ENCODE data around the gene ATP11C.
"Not testable (repeated sequence)": the region's sequence is repeated elsewhere in the genome, so short reads cannot be mapped to it uniquely, and the experiment has no call there.

ATP11C gene

DNA sequence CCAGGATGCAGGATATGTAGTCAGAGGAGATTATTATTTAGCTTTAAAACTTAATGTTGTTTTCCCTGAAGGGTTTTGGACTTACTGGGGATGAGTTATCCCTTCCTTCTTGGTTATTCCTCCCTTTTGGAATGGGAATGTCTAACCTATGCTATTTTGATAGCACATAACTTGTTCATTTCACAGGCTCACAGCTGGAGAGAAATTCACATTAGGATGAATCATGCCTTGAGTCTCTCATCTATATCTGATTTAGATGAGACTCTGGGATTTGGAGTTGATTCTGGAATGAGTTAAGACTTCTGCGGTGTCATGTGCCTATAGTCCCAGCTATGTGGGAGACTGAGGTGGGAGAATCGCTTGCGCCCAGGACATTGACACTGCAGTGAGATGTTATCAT lies 81.1 kb downstream of the ATP11C start:
- no peak for DNase-seq (ENCODE audit: low read depth)

DNA sequence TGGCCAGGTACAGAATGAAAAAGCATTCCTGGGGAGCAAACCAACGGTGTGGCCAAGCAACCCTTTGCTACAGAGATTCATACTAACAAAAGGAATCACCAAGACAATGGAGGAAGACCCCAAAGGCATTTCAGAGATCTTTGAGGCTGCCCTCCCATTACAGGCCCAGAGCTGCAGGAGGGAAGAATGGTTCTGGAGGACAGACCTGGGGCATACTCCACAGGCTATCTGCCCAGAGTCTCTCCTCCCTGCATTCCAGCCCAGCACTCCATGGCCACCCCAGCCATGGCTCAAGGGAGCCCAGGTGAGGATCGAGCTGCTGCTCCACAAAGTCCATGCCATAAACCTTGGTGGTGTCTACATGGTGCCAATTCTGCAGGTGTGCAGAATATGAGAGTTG lies 81.9 kb downstream of the ATP11C start:
- DNase-seq (ENCODE audit: low read depth): no peak

DNA sequence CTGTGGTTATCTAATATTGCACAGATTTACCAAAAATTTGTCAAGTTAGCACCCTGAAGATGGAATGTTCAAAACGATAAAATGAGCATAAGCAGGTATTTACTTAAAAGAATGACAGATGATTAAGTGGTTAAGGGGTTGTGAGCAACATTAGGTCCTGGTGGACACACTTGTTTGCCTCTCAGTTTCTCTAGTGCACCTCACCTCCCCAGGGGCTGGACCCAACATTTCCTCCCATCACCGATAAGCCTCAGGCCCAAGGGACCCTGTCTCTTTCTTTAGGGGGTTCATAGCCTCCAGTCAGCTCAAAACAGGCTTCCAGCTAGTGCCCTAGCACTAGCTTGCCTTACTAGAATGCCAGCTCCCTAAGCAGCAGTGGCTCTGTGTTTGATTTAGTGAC lies 88.0 kb downstream of the ATP11C start:
- DNase-seq (ENCODE audit: low read depth): no peak

DNA sequence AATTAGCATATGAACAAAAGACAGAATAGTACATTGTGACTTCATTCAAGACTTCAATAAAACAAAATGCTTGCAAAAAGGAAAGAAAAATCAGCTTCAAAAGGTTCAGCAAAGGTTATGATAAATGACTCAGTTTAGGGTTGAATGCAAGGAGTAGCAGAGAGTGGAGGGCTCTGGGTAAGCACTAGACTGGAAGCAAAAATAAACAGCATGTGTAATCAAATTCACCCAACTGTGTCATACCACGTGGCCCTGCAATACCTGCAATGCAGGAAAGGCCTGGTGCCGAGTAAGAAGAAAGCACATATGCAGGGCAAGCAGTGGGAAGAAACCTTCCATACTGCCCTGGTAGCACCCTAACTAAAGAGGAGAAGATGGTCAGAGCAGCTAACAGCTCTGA lies 88.7 kb downstream of the ATP11C start:
- DNase-seq (ENCODE audit: low read depth): no peak

DNA sequence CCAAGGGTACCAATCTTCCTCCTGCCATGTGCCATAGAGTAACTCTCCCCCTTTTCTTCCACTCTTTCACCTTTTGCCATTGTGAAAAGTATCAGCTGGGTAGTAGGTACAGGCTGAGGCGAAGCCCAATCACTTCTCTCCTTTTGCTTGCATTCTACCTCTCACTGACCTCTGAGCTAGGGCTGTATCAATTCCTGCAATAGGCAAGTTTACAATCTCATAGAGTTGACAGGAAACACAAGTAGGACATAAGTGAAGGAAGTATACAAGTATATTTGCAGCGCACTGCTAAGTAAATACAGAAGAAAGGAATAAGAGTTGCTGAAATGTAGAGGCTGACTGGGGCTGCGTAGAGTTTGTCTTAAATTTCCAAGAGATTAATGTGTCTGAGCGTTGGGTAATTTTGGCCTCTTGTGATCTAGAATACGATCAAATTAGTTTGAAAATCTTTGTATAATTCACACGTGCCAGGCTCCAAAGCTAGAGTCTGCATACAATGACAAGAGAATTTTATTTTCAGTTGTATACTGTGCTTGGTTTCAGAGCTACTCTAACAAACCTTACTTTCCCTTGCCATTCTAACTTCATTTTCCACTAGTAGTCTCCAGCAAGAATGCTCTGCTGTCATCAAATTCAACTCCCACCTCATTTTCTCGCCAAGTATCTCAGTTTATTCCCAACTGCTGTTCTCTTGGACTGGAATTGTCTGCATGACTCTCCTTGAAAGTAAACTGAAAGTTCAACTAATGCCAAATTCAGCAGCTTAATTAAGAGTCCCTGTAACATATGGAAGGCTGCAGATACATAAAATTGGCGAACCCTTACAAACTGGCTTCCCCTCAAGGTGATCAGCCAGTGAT lies 90.3 kb downstream of the ATP11C start:
- no peak for DNase-seq (ENCODE audit: low read depth)

DNA sequence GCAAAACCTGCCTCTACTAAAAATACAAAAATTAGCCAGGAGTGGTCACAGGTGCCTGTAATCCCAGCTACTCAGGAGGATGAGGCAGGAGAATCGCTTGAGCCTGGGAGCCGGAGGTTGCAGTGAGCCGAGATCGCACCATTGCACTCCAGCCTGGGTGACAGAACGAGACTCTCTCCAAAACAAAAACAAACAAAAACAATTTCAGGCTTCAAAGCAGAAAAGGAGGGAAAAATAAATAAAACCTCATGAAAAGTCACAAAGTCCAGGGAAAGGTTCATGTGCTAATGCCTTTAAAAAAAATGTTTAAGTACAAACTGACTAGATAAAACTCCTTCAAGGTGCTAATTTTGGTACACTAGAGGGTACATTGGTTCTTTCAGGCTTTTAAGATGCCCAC lies 96.5 kb downstream of the ATP11C start:
- not testable (repeated sequence) for DNase-seq (ENCODE audit: low read depth)

DNA sequence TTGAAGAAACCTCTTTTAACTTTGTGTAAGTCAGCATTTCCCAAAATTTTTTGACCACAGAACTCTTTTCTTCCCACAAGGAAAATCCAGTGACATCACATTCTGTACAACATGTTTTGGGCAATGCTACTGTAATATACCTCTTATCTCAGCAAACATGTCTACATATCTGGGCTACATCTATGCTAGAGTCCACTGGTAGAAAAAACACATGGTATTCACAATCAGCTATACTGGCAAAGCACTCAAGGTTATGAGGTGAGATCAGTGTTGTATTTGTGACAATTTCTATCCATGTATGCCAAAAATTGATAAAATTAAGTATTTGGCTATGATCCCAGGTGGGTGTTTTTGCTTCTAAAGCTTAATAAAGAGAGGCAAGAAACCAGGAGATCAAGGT lies 98.0 kb downstream of the ATP11C start:
- DNase-seq (ENCODE audit: low read depth): no peak

DNA sequence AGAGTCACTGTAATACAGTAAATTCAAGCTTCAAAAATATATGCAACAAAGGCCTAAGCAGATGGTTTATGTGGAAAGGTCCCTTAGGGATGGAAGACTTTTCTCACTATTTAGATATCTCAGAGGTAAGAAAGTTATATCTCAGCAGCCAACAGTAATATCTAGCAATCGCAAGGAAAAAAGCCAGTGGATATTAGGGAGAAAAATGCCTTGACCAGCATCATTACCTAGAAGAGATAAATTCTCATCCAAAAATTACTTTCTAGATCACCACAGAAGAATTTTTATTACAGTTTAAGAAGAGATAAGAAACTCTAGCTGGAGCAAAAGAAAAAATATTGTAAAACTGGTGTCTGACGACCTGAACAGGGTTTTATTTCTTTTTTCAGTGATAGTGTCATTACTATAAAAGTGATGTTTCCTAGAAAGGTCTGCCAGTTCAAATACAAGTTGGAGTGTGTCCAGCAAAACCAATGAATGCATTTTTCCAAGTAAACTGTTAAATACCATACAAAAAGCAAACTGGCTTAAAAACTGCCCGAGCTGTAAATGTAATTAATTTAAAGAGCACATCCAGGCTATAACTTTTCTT lies 100.0 kb downstream of the ATP11C start:
- no peak for DNase-seq (ENCODE audit: low read depth)

DNA sequence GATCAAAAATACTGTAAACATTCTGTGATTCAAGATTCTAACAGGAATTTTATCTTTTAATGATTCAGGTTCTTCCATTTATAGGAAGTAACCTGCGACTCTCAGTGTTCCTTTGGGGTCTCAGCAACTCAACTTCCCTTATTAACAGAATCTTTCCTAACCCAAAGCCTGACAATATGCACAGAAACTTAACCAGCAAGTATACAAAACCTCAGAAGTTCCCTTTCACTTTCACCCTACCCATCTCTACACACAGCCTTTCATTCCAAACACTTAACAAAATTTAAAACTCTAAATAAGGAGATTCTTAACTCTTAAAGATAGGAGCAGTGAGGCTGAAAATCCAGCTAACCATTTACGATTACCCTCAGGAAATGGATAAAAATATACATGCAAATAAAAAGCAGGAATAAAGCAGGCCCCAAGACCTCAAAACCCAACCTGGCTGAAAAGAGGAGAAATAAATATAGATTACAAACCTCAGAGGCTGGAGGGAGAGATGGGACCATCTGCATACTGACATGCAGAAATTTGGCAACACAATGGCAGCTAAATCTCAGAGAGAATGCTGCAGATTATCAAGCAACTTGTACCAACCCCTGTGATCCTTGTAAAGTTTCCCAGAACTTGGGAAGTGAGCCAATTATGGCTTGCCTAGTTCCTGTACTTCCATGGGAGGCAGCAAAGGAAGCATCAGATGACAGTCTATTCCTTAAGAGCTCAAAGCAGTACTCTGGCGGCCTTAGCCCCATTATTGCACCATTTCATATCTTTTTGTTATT lies 101.0 kb downstream of the ATP11C start:
- no peak for DNase-seq (ENCODE audit: low read depth)

DNA sequence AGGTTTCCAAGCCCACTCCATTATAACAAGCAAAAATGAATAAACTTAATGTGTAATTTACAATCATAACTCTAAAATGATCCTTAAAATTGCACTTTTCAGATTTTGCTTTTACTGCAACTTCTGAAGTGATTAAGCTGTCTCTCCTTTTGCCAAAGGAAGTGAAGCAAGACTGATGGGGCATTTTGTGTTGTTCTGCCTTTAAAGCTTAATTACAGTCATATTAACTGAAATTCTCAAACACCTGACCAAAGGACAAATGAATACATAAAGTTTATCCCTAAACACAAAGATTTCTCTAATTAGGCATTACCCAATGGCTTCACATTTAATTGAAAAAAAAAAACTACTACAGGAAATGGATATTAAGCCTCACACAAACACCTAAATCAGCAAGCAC lies 101.8 kb downstream of the ATP11C start:
- DNase-seq (ENCODE audit: low read depth): no peak

DNA sequence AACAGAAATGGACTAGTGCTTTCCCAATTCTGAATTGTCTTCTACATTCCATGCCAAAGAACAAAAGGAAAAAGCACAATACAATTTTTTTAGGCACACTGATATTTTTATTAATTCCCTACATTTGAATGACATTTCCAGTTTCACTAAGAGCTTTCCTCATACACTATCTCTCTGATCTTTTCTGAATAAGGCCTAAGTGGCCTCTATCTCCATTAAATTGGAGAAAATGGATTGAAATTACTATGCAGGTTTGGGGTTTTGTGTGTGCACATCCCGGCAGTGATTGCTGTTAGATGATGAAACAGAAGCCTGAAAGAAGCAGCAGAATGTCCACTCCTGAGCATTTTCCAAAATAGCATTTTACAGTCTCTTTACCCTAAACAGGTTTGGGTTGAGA lies 104.0 kb downstream of the ATP11C start:
- DNase-seq (ENCODE audit: low read depth): no peak

DNA sequence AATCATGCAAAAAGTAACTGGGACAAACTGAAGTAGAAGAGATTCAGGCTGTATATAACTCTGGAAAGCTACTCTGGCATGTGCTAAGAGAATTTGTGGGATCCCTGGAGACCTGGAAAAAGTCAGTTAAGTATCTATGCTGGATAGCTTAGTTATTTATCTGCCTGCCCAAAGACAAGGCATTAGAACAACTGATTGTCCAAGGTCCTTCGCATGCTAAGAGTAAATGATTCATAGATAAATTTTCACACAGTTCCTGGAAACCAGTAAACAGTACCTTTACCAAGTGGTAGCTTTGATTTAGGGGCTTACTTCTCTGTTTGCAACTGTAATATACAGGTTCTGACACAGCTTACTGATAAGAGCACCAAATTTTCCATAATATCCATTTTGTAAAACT lies 104.8 kb downstream of the ATP11C start:
- DNase-seq (ENCODE audit: low read depth): no peak

DNA sequence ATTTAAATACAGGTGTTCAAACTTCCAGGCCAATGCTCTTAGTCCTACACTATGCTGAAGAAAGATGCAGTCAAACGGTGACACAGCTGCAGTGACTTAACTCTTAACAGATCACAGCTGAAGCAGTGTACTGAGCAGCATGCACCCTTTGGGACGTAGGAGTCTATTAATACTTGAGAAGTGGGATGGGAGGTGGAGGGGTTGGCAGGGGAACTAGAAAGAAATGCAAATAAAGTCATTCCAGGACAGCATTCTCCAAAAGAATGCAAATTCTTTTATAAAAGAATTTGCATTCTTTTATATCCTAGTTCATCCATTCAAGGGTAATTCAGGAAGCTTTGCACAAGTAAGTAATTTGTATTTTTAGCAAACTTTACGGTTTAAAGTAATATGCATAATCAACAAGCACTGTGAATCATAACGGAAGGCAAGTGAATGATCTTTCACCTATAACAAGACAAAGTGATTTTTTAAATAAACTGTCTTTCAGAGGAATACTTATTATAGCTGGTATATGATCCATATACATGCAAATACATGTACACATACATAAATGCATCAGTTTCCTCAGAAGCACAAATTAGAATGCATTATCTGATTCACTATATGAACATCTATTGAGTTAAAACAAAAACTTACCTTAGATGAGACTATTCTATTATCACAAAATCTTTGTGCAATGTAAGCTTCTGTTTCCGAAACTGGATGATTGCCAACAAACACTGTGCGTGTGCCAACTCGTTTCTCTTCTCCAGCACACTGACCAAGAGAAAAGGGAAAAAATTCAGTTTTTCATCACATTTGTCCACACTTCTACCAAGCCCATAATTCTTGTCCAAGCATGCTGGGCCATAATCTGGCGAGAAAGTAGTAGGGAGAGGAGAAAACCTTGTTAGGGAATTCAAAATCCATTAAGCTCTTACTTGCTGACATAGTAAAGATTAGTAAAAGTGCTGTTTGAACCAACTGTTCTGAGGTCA lies 106.5 kb downstream of the ATP11C start:
- DNase-seq (ENCODE audit: low read depth): no peak

DNA sequence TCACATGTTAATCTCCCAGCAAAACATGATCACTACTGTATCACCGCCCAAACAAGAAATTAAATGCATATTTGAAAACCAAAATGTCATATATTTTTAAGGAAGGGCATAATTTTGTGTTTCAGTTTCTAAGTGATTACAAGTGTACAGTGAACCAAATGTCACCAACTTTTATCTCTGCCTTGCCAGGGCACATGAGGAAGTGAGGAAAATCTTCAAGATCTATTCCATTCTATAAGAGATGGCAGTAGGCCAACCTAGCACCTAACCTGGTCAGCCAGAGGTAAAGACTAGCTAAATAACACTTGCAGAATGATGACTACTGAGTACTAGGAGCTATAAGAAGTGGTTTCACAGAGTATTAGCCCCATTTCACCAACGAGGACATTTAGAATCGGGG lies 107.2 kb downstream of the ATP11C start:
- no peak for DNase-seq (ENCODE audit: low read depth)

DNA sequence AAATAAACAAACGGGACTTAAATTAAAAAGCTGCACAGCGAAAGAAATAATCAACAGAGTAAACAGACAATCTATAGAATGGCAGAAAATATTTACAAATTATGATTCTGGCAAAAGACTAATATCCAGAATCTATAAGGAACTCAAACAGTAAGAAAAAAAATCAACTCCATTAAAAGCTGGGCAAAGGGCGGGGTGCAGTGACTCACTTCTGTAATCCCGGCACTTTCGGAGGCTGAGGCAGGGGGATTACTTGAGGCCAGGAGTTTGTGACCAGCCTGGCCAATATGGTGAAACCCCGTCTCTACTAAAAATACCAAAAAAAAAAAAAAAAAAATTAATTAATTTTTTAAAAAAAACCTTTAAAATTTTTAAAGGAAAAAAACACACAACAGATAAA lies 109.0 kb downstream of the ATP11C start:
- DNase-seq (ENCODE audit: low read depth): no peak

DNA sequence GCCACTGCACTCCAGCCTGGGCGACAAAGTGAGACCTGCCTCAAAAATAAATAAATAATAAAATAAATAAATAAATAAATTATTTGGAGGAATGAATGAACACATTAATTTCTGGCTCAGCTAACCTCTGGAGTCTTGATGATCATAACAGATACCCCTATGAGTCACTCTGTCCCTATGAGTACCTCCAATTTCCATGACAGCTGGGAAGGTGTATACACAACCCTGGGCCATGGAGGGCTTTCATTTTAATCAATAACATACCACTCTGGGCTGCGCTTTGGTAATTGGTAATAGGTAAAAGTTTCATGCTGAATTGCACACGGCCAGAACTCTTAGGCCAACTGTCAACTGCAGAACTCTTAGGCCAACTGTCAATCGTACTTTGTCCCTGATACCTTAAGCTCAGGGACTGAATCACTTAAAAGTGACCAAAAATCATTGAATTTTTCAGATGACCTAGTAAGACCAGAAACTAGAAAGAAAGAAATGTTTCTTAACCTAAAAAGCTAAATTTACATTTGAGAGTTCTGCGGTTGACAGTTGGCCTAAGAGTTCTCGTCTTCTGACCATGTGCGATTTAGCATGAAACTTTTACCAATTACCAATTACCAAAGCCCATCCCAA lies 112.4 kb downstream of the ATP11C start:
- no peak for DNase-seq (ENCODE audit: low read depth)

DNA sequence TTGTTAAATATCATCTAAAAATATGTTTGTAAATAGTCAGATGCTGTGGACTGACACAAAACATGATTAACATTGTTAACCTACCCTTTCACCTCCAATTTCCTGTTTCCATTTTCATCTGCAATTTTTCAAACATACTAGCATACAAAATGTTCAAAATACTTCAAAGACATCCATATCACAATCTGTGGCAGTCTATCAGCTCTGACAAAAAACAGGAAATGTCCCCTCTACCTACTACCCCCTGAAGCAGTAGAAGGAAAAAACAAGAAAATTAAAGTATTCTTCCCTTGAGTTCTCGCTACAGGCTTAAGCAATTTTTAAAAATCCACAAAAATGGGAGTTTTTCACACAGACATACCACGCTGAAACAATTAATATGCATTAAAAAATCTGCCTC lies 116.6 kb downstream of the ATP11C start:
- no peak for DNase-seq (ENCODE audit: low read depth)

DNA sequence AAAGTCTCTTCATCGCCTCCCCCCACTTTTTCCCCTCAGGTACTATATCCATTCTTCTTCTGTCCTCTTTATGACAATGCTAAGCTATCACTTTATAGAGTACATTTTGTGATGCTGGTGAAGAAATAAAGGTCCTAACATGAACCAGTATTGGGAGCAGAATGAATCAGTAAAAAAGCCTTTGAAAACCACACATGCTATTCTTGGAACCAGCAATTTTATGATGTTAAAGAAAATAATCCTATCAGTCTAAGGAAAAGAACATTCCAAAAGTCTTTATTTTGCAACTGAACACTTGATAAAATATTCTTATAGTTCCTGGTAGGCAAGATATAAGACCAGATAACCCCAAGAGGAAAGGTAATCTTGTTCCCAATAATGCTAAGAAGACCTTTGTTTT lies 117.1 kb downstream of the ATP11C start:
- DNase-seq (ENCODE audit: low read depth): no peak

DNA sequence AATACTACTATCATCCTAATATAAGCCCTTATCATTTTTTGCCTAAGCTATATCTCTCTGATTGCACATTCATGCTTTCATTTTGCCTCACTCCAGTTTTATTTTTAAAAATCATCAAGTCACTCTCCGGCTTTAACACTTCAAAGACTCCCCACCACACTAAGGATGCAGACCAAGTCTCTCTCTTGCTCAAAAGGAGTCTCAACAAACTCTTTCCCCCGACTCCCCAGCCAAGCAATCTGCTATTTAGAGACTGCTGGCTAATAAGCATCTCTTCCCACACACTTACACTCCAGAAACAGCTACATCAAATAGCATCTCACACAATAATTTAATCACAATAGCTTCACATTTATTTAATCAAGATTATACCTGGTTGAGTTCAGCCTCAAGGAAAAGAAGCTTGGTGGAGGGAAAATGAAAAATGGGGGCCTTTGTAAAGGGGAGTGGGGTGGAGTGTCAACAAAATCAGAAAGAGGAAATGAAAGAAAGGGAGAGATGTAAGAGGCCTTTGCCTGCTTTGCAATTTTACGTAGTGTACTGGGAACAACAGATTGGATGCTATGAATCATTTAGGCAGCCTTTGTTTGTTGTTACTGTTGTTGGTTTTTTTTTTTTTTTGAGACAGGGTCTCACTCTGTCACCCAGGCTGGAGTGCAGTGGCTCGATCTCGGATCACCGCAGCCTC lies 120.8 kb downstream of the ATP11C start:
- DNase-seq (ENCODE audit: low read depth): no peak

DNA sequence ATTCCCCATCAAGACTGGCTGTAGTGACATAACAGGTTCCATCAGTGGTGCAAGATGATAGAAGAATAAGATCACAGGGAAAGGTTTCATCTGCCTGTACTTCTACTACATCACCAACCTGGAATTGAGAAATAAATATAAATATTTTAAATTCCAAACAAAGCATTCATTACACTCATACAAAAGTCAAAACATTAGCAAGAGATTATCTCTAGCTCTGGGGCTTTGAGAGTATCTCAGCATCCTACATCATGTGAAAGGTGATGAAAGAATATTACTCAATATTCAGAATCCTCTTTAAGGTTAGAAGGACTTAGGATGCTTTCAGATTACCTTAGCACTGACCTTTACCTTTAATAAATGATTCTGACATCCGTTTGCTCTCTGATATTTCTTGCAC lies 128.4 kb downstream of the ATP11C start:
- DNase-seq (ENCODE audit: low read depth): no peak

DNA sequence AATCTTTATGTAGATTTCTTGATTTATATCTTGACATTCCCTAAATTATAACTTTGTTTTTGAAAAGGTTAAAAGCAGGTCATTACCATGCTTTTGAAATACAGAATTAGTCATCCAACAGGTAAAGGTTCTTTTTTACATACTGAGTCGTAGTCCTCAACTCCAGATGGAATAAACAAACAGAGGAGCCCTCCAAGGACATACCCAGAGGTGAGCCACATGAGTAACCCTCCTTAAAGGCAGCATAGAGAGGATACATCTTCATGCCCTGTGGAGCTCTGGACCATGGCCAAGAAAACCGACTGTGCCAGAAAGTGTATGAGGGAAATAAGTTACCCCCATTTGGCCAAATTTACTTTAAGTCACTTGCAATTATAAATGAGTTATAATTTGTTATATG lies 129.6 kb downstream of the ATP11C start:
- no peak for DNase-seq (ENCODE audit: low read depth)
